GM12865 (cell line): ENCODE results near the gene C11orf98.
"Not testable (repeated sequence)": the region's sequence is repeated elsewhere in the genome, so short reads cannot be mapped to it uniquely, and the experiment has no call there.

ENCODE experiments used
- DNase-seq: peaks from one replicate; pipeline ENCODE4 v3.0.0; 2010; ENCODE audit warnings: low read depth
- H3K4me3 ChIP-seq: 2 replicates; pipeline ENCODE4 v1.5.1; 2011; ENCODE audit warnings: mild to moderate bottlenecking, low read depth, low read length, control low read depth
- TF ChIP-seq, protein P1 (sequence below): IDR thresholded peaks from 2 replicates; pipeline ENCODE4 v1.5.1; 2011; ENCODE audit warnings: low read length, control low read depth, low read depth, inconsistent platforms; ENCODE audit not compliant: insufficient read depth; ENCODE audit errors: missing control alignments

C11orf98 gene

DNA sequence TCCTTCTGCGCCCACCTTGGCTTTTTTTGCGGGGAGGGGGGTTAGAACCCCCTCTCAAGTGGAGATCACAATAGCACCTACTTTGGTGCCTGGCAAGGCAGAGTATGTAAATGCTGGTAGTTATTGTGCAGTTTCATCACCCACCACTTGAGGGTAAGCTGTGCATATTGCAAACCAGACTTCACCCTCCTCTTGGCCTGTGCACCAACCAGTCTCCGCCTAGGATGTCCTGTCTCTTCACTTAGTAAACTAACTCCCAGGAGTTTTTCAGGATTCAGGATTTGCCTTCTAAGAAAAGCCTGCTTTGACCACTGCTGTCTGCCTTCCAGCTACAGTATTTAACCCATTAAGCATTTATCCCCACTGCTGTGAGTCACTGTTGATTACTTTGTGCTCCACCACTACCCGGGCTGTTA is 15.8 kb upstream of the C11orf98 start:
- DNase-seq, result peak; percentile 82
- TF ChIP-seq, protein P1, sequence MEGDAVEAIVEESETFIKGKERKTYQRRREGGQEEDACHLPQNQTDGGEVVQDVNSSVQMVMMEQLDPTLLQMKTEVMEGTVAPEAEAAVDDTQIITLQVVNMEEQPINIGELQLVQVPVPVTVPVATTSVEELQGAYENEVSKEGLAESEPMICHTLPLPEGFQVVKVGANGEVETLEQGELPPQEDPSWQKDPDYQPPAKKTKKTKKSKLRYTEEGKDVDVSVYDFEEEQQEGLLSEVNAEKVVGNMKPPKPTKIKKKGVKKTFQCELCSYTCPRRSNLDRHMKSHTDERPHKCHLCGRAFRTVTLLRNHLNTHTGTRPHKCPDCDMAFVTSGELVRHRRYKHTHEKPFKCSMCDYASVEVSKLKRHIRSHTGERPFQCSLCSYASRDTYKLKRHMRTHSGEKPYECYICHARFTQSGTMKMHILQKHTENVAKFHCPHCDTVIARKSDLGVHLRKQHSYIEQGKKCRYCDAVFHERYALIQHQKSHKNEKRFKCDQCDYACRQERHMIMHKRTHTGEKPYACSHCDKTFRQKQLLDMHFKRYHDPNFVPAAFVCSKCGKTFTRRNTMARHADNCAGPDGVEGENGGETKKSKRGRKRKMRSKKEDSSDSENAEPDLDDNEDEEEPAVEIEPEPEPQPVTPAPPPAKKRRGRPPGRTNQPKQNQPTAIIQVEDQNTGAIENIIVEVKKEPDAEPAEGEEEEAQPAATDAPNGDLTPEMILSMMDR, result peak; percentile 69
- H3K4me3 ChIP-seq, result no peak overlapping the region

DNA sequence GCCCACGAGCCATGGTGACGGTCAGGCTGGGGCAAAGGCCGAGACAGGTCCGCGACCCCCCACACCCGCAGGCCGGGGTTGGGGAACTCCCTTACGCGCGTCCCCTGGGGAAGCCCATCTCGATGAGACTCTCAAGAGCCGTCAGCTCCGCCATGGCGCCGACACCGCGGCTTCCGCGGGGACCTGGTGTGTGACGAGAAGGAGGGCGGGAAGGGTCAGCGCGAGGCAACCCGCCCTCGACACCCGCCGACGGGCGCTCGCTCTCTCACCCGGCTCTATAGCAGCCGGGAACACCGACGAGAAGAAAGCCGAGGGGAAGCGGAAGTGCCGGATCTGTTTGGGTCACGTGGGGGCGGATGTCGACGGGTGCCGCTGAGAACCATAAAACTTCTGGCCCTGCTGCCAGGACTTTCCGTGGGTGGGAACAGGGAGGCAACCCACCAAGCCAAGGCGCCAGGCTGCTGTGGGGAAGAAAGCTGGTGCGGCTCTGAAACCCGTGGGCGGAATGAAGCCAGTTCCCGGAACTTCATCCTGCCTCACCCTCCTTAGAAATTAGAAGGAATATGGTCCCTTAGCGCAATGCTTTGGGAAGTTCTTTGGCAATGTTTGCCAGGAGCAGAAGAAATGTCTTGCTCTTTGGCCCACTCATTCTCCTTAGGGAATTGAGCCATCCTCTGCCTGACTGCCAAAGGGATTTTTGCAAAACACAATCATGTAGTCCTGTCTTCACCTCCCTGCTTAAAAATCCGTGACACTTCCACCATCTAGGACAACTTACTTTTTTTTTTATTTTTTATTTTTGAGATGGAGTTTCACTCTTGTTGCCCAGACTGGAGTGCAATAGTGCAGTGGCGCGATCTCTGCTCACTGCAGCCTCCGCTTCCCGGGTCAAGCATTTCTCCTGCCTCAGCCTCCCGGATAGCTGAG is 14.0 kb upstream of the C11orf98 start, which contains the start of gene UBXN1:
Gene UBXN1, minus strand, starts transcription at position 304 of the 927 bp plus-strand sequence. Its CDS starts 150 bp downstream, at position 154.
- TF ChIP-seq, protein P1, result no peak
- H3K4me3 ChIP-seq, result peak within 1 kb of the TSS; percentile 88
- peak; percentile 89 for DNase-seq

DNA sequence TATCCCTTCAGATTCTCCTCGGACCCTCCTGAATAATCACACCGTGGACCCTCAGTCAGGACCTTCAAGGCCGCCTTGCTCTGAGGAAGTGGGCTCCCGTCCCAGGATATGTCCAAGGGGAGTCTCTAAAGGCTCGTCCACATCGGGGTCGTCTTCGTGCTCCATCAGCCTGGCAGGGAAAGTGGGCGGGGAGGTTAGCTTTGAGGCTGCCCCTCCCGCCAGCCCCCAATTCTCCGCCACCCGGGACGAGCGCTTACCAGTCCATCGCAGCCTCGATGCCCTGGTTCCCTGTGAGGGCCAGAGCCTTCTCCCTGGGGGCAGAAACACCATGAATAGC is 13.4 kb upstream of the C11orf98 start:
- no peak for DNase-seq
- TF ChIP-seq, protein P1, result no peak
- peak overlapping the region; percentile 88 for H3K4me3 ChIP-seq

DNA sequence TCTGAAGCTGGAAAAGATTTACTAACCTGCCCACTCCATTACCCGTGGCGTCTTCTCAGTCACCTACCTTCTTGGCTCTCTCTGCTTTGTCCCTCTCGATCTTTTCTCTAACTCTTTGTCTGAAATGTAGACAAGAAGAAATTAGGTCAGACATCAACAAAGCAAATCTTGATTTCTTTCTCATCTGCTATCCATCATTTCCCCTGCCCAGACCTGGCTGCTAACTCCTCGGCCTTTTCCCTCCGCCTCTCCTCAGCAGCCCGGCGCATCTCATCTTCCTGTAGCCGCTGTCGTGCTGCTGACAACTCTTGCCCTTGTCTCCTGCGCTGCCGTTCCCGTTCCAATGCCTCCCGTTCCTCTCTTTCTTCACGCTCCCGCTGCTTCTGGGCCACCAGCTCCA is 12.7 kb upstream of the C11orf98 start:
- DNase-seq, result no peak
- TF ChIP-seq, protein P1, result no peak
- H3K4me3 ChIP-seq, result peak overlapping the region; percentile 88

DNA sequence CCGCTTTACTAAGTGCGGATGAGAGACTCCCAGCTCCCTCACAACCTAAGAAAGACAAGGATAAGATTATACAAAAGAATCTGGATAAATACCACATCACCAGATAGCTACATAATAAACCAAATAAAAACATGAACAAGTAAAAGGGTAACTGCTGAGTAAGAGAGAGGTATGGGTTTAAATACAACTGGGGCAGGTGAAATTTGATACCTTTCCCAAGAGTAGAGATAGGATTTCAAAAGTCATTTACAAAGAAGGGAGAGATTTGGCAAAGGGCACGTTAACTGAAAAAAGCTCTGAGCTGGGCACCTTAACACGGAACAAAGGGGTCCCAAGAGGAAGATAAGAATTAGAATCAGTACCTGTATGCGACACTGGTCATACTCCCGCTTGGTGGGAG is 12.1 kb upstream of the C11orf98 start:
- DNase-seq, result no peak
- TF ChIP-seq, protein P1, result no peak
- no peak overlapping the region for H3K4me3 ChIP-seq

DNA sequence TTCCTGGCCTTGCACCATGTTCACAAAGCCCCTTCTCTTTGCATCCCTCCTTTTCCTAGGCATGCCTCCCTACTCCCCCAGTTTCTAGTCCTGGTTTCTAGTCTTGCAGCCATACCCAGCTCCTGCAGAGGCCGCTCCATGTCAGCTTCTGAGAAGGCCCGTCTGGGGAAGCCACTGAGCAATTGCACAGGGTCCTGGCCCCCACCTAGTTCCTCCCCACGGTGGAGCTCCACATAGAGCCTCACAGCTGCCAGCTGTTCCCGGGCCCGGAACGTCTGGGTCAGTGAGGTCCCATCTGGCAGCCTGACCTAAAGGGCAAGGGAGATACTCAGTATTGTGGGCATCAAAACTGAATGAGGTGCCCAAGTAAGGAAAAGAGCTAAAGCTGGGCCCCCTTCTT is 11.7 kb upstream of the C11orf98 start:
- DNase-seq, result no peak
- H3K4me3 ChIP-seq, result no peak overlapping the region
- TF ChIP-seq, protein P1, result no peak

DNA sequence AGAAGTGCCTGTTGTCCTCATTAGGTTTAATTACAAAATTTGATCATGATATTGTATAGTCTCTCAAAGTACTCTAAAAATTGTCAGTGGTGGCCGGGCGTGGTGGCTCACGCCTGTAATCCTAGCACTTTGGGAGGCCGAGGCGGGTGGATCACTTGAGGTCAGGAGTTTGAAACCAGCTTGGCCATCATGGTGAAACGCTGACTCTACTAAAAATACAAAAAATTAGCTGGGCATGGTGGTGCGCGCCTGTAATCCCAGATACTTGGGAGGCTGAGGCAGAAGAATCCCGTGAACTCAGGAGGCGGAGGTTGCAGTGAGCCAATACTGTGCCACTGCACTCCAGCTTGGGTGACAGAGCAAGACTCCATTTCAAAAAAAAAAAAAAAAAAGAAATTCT is 10.4 kb upstream of the C11orf98 start:
- H3K4me3 ChIP-seq, DNase-seq: not testable (repeated sequence)
